ENCODE results near the gene ECD.

DNA sequence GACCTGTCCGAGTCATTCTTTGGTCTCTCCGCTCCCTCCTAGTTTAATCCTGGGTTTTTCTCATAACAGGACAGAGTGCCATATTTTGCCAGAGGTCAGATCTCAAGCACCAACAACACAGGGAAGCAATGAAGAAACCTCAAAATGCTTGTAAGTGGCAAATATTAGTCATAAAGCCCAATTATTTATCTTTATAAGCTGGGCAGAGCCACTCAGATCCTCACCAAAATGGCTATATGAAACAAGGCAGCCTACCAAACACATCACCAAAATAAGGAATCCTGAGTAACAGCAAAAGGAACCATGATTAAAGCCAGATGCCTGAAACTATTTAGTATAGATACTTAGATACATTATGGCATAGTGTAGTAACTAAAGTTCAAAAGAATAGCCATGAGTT lies 4.7 kb downstream of the ECD start:
- no peak for TF ChIP-seq NFE2L2 (IDR thresholded peaks at IDR 0.05; ENCODE audit: low read depth, low read length)
- TF ChIP-seq, protein P1, sequence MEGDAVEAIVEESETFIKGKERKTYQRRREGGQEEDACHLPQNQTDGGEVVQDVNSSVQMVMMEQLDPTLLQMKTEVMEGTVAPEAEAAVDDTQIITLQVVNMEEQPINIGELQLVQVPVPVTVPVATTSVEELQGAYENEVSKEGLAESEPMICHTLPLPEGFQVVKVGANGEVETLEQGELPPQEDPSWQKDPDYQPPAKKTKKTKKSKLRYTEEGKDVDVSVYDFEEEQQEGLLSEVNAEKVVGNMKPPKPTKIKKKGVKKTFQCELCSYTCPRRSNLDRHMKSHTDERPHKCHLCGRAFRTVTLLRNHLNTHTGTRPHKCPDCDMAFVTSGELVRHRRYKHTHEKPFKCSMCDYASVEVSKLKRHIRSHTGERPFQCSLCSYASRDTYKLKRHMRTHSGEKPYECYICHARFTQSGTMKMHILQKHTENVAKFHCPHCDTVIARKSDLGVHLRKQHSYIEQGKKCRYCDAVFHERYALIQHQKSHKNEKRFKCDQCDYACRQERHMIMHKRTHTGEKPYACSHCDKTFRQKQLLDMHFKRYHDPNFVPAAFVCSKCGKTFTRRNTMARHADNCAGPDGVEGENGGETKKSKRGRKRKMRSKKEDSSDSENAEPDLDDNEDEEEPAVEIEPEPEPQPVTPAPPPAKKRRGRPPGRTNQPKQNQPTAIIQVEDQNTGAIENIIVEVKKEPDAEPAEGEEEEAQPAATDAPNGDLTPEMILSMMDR (conservative IDR thresholded peaks at IDR 0.05; ENCODE audit: low read depth, low read length) = no peak
- TF ChIP-seq CHD1 (IDR thresholded peaks at IDR 0.05; ENCODE audit: low read depth, low read length) = no peak
